AG20443 (cell line): ENCODE data around the gene MARK3.
"Not testable (repeated sequence)": the region's sequence is repeated elsewhere in the genome, so short reads cannot be mapped to it uniquely, and the experiment has no call there.

Experiments
- DNase-seq: peaks from one replicate; pipeline ENCODE4 v3.0.0; 2012; ENCODE audit warnings: low spot score, mixed read lengths

Gene MARK3

GRCh38 chr14:103385152-103385928 lies at the start of gene MARK3:
Gene MARK3 (plus strand): TSS chr14:103385415. CDS start chr14:103386030, 615 bp downstream.
- peak; percentile 98 for DNase-seq

- no peak for DNase-seq
Measured at GRCh38 chr14:103336191-103336590, 49.0 kb upstream of the MARK3 start.

DNA sequence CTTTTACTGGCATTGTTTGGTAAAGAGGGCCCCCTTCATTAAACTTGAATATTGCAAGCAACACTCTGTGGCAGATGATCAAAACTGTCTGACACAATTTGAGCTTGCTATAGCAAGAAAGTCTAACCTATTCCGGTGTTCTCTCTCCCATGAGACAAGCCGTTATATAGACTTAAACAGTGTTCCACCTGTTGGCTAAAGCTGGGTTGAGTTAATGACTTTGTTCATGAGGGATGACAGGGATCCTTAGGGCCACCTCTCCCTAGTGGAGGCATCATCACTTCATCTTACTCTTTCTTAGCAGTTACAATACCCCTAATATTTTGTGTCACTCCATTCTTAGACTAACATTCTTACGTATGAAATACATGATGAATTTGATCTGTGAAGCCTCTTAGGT lies 47.4 kb upstream of the MARK3 start:
- no peak for DNase-seq

DNA sequence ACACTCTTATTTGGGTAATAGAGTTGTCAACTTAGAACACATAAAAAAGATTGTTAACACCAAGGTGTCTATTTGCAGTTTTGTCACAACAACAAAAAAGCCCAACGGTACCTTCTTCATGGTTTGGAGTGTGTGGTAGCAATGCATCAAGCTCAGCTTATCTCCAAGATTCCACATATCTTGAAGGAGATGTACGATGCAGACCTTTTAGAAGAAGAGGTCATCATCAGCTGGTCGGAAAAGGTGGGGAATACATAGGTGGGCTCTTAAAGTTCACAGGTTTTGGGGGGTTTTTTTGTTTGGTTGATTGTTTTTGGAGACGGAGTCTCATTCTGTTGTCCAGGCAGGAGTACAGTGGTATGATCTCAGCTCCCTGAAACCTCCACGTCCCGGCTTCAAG lies 45.7 kb upstream of the MARK3 start:
- no peak for DNase-seq

- no peak for DNase-seq
Measured at GRCh38 chr14:103340480-103341212, 44.6 kb upstream of the MARK3 start.

- no peak for DNase-seq
Measured at GRCh38 chr14:103341250-103342129, 43.7 kb upstream of the MARK3 start.

DNA sequence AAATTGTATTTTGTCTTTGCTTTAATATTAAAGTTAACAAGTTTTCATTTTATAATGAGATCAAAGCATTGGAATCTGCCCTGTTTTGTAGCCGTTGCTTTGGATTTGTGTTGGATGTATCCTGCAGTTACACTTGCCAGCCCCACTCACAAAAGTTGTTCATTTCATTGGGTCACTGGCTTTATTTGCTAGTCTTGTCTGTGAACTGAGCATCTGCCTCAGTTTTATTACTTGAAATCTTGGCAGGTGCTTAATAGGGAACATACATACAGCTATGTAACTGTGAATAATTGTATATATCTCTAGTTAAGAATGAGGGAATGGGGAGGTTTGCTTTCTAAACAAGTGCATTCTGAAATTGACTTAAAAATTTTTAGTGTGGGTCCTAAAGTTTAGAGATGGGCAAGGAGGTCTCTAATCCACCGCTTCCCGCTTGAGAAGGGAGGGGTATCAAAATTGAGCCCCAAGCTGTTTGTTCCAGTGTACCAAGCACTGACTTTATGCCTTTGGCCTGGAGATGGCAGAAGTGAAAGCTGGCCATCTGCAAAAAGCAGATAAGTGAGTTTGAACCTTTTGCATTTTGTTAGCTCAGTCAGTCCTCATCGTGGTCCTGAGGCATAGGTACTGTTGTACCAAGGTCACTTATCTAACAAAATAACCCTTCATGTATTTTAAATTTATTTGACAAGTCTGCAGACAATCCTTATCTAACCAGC lies 41.9 kb upstream of the MARK3 start:
- DNase-seq, result no peak

GRCh38 chr14:103343905-103344797 lies 41.1 kb upstream of the MARK3 start:
- DNase-seq, result no peak

- DNase-seq, result no peak
Measured at GRCh38 chr14:103346286-103346685, 38.9 kb upstream of the MARK3 start.

DNA sequence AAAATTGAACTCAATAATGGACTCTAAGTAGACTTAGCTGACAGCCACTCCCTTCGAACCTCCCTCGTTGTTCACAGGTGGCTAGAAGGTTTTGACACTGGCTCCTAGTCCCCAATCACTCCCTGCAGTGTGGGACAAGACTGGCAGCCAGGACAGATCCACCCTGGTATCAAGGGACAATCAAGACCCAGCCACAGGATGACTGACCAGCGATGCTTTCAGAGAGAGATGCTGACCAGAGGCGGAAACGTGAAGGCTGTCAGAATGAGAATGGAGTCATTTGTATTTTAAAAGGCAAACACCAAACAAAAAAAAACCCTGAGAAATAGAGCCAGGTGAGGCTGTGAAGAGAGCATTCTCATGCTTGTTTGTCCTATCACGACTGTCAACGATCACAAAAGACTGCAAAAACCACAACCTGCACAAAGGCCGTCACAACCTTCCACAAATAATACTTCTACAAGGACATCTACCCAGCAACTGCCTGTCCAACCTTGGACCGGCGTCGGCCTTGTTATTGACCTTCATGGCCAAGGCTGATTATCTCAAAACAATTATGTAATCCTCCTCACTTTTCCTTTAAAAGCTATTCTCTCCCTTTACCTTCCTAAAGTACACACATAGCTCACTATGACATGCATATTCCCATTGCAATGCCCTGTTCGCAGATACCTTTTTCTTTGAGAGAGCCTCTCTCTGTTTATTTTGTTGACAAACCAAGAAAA lies 38.0 kb upstream of the MARK3 start:
- DNase-seq, result no peak

DNA sequence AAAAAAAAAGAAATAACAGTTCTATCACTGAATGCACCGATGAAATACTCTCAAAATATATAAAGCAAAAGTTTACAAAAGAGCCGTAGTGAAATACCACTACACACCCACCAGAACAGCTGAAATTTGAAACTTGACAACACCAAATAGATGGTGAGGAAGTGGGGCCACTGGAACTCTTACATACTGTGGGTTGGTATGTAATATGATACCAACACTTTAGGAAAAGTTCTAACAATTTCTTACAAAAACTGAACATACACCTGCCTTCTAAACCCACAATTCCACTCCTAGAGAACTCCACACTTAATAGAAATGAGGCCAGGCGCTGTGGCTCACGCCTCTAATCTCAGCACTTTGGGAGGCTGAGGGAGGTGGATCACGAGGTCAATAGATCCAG lies 37.1 kb upstream of the MARK3 start:
- DNase-seq, result no peak

GRCh38 chr14:103349982-103350381 lies 35.2 kb upstream of the MARK3 start:
- no peak for DNase-seq

- DNase-seq, result no peak
Measured at GRCh38 chr14:103353362-103353761, 31.9 kb upstream of the MARK3 start.

DNA sequence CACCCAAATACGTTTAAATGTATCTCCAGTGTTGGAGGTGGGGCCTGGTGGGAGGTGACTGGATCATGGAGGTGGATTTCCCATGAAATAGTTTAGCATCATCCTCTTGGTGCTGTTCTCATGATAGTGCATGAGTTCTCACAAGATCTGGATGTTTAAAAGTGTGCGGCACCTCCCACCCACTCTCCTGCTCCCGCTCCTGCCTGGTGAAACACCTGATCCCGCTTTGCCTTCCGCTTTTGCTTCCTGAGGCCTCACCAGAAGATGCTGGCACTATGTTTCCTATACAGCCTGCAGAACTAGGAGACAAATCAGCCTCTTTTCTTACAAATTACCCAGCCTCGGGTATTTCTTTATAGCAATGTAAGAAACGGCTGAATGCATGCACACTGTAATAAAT lies 31.1 kb upstream of the MARK3 start:
- DNase-seq, result no peak

DNA sequence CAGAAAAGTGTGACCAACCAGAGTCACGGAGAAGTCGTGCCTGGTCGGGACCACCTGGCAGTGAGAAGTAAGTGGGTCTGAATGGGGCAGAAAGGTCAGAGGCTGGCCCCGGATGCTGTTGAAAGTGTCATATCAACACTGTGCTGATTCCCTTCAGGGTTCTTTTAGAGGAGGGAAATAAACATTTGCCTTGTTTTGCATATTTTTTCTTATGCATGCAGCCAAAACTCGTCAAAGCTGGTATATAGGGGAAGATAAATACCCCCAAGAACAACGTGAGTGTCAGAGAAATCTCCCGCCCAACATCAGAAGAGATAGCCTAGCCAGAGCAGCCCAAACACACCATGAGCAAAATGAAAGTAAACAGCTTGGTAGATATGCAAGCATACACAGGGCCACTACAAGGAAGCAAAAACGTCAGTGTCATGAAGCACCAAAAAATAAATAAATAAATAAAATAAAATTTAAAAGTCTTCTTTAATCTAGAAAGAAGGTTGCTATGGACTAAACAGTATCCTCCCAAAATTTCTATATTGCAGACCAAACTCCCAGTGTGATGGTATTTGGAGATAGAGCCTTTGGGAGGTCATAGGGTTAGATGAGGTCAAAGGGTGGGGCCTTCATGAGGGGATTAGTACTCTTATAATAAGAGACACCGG lies 29.1 kb upstream of the MARK3 start:
- DNase-seq, result no peak

- not testable (repeated sequence) for DNase-seq
Measured at GRCh38 chr14:103357552-103357951, 27.7 kb upstream of the MARK3 start.

DNA sequence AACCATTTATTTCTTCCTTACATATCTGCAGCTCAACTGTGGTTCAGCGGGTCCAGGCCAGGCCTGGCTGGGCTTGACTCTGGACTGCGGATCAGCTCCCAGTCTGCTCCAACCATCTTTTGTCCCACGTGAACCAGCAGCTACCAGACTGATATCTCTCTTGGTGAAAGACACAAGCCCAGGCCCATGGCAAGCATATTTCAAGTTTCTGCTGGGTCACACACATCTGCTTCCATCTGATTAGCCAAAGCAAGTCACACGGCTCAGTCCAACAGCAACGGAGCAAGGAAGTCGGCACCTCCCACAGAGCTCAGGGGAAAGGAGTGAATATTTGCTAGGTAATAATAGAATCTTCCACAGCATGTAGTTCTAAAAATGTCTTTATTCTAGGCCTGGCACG lies 24.7 kb upstream of the MARK3 start:
- DNase-seq, result no peak

GRCh38 chr14:103361867-103362266 lies 23.3 kb upstream of the MARK3 start:
- peak; percentile 84 for DNase-seq

DNA sequence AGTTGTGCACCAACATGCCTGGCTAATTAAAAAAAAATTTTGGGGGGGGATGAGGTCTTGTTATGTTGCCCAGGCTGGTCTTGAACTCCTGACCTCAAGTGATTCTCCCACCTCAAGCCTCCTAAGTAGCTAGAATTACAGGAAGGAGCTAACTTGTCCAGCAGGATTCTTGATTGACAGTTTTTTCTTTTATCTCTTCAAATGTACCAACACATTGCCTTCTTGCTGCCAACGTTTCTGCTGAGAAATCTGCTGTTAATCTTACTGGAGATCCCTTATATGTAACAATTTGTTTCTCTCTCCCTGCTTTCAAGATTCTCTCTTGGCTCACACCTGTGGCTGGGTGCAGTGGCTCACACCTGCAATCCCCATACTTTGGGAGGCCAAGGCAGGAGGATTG lies 22.4 kb upstream of the MARK3 start:
- no peak for DNase-seq

- DNase-seq, result no peak
Measured at GRCh38 chr14:103366741-103367140, 18.5 kb upstream of the MARK3 start.
